HG02623 (cell line): ENCODE data around the gene EPB42.
"Not testable (repeated sequence)": the region's sequence is repeated elsewhere in the genome, so short reads cannot be mapped to it uniquely, and the experiment has no call there.

Experiments
- ATAC-seq: cut with Tn5 transposase; IDR thresholded peaks from one replicate; pipeline ENCODE4 v1.9.1; 2021; ENCODE audit warnings: moderate library complexity; ENCODE audit not compliant: unreplicated experiment

EPB42 gene

DNA sequence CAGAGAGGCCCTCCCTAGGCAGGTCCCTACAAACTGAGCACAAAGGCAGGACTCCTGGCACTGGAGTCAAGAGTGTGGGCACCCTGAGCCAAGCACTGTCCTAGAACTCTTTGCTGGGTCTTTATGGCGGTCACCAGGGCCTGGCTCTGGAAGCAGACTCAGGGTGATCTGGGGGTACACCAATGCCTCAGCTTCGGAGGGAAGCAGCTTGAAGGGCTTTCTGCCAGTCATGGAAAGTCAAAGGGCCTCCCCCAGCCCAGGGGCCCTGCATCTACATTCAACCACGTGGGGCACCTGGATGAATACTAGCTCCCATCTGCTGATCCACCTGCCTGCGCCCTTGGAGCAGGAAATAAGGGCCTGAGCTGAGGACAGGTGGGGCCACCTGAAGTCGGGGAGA, 7.4 kb downstream of the EPB42 start:
- ATAC-seq: no peak

DNA sequence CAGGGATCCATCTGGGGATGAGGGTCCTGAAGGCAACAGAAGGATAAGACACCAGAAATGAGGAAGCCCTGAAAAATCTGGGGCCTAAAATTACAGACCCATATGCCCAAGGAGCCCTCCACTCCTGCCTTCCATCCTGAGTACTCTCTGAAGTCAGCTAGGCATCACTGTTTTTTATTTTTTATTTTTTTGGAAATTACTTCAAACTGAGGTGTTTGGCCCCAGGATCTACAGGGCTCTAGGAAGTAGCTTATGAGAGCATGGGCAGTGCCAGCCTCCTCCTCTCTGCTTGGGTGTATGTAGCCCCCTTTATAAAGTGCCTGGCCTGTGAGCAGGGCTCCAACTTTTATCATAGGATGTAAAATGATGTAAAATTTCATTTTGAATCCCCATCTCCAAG, 7.9 kb downstream of the EPB42 start:
- ATAC-seq: no peak

GRCh38 chr15:43212299-43212698, 8.5 kb downstream of the EPB42 start:
- ATAC-seq: no peak

- ATAC-seq: no peak
These were observed 9.5 kb downstream of the EPB42 start for GRCh38 chr15:43211224-43211735.

DNA sequence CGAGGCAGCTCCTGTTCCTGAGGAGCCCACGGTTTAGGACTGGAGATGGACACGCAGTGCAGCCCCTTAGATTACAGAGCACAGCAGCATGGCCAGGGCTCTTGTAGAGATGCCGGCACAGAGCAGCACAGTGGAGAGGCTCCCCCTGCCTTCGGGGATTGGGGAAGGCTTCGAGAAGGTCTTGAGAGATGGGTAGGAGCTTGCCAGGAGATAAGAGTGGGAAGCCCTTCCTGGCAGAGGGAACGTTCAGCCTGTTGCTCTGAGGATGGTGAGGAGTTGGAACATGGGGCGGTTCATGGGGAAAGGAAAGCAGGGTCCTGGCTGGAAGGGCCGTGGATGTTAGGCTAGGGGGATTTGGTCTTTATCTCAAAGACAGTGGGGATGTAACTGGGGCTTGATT, 10.0 kb downstream of the EPB42 start:
- ATAC-seq: no peak

- no peak for ATAC-seq
These were observed 10.6 kb downstream of the EPB42 start for GRCh38 chr15:43210172-43210745.

- no peak for ATAC-seq
These were observed 11.6 kb downstream of the EPB42 start for GRCh38 chr15:43209059-43209824.

DNA sequence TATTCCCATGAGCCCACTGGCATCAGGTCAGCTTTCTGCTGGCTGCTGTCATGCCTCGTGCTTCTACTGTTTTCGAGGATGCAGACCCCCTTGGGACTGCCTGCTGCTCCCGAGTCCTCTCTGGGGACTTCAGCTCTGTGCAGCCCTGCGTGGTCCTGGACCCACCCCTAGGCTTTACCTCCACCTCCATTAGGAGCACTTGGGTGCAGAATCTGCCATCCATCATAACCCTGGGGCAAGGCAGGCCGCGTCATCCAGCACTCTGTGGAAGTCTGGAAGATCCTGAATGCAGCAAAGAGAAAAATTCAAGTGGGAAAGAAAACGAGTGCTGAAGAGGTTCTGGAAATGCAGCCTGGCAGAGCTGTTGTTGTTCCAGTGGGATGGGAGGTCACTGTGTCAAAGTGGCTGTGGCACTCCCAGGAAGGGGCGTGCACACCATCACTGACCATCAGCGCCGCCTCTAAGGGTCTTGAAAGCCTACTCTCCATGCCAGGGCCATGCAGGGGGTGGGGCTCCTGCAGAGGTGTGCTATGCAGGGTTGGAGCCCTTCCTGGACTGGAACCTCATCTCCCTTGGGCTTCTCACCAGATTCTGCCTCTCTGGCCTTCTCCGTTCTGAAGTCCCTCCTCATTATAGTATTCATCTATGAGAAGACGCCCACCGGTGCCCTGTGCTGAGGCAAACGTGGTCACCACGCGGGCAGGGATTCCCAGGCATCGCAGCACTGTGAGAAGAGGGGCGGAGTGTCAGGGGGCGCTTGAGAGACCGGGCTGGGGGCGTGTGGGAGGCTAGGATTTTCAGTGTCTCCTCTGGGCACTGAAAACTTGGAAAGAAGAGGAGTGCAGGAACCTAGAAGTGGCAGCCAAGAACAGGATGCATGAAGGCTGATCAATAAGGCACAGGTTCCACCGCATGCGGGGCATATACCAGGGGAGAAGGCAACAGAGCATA, 12.5 kb downstream of the EPB42 start:
- ATAC-seq: no peak

GRCh38 chr15:43207024-43207423, 13.8 kb downstream of the EPB42 start:
- ATAC-seq: no peak

GRCh38 chr15:43206054-43206453, 14.8 kb downstream of the EPB42 start:
- no peak for ATAC-seq

GRCh38 chr15:43204016-43204901, 16.6 kb downstream of the EPB42 start:
- ATAC-seq: no peak

DNA sequence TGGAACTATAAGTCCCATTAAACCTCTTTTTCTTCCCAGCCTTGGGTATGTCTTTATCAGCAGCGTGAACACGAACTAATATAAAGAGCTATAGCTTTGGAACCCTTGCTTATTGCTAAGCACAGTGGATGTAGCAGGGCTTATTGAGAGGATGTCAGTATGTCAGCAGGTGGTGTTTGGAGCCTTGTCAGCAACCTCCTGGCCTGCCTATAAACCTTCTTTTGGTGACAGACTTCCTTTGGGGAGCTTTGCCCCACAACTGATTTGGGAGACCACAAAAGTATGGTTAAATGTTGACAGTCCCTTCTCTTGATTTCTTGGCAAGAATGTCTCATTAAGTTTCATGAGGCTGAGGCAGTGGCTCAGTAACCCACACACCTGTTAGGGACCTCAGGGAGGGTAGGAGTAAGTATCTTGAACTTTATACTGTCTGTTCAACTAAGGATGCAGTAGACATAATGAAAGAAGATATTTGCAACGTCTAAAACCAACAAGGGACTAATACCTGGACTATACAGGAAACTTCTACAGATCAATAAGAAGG, 20.8 kb downstream of the EPB42 start:
- no peak for ATAC-seq

DNA sequence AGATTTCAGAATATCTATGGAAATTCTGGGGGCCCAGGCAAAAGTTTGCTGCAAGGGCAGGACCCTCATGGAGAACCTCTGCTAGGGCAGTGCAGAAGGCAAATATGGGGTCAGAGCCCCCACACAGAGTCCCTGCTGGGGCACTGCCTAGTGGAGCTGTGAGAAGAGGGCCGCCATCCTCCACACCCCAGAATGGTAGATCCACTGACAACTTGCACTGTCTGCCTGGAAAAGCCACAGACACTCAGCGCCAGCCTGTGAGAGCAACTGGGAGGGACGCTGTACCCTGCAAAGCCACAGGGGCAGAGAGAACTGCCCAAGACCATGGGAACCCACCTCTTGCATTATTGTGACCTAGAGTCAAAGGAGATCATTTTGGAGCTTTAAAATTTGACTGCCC, 21.8 kb downstream of the EPB42 start:
- no peak for ATAC-seq

- ATAC-seq: not testable (repeated sequence)
These were observed 22.3 kb downstream of the EPB42 start for GRCh38 chr15:43198556-43198955.

DNA sequence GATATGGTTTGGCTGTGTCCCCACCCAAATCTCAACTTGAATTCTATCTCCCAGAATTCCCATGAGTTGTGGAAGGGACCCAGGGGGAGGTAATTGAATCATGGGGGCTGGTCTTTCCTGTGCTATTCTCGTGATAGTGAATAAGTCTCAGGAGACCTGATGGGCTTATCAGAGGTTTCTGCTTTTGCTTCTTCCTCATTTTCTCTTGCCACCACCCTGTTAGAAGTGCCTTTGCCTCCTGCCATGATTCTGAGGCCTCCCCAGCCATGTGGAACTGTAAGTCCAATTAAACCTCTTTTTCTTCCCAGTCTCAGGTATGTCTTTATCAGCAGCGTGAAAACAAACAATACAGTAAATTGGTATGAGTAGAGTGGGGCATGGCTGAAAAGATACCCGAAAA, 23.0 kb downstream of the EPB42 start:
- ATAC-seq: not testable (repeated sequence)

GRCh38 chr15:43196760-43197548, 23.9 kb downstream of the EPB42 start:
- no peak for ATAC-seq

DNA sequence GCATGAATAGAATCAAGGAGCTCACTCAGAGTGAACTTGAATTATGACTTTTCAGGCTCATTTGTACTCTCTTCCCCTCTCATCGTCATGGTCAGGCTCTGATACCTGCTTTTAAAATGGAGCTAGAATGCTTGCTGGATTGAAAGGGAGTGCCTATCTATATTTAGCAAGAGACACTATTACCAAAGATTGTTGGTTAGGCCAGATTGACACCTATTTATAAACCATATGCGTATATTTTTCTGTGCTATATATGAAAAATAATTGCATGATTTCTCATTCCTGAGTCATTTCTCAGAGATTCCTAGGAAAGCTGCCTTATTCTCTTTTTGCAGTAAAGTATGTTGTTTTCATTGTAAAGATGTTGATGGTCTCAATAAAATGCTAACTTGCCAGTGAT, 26.0 kb downstream of the EPB42 start:
- ATAC-seq: no peak

DNA sequence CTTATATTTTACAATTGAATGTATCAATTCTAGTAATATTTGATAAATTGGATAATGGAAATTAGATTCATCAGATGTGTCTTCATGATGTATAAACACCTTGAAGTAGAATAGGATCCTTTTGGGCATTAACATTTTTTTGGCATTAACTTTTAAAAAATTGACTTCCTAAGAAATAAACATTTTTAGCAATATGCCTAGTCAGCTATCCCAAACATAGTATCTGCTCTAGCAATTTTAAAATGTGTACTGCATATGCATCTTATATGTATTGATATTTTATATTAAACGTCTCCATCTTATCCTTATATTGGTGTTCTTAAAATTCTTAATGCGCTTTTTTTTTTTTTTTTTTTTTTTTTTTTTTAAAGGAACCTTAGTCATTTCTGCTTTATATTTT, 27.1 kb downstream of the EPB42 start:
- no peak for ATAC-seq

DNA sequence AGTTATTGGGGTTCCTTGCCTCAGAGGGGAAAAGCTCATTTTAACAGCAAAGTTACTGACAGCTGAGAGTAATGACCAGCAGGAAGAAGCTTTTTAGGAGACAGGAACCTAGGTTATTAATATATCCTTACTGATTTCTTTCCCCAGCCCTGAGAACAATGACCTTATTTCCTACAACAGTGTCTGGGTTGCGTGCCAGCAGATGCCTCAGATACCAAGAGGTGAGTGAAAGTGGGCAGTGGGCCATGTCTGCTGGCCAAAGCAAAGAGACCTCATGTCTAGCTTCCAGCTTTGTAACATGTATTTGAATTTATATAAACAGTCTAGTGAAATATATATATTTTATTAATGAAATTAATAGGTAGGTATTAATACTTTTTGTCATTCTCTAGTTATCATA, 30.6 kb downstream of the EPB42 start:
- no peak for ATAC-seq
